Ovary (tissue), 3 donors: ENCODE data around the gene PEPD.

Experiments used
- CTCF ChIP-seq, 3 donors: fragments of 450-650 bp in 2 of 3; fragments of 200-600 bp in 1 of 3; IDR thresholded peaks; one replicate each; pipeline versions ENCODE4 v1.5.1 to v1.8.0; 2016 to 2022; ENCODE audit warnings: antibody characterized with exemption in 3 of 3, mild to moderate bottlenecking in 1 of 3
- POLR2A ChIP-seq: fragments of 450-650 bp; IDR thresholded peaks from one replicate; pipeline ENCODE4 v1.6.1; 2017; ENCODE audit warnings: antibody characterized with exemption, mild to moderate bottlenecking, moderate library complexity
- donor health status: DM: no; HTN: no; CAD: no.

- TF ChIP-seq POLR2A = no peak
- TF ChIP-seq CTCF (IDR thresholded peaks at IDR 0.05) = no peak
Observed at GRCh38 chr19:33520844-33521479, 629 bp downstream of the PEPD start.
